Epithelial cell of proximal tubule (primary cell): ENCODE measurements around the gene RXRG. TPM values are rescaled to one million over a fixed set of nuclear protein-coding genes. Genes with fewer than 3 reads are reported as not detected.

Experiments
- DNase-seq: peaks from one replicate; pipeline ENCODE4 v3.0.0-alpha.2; 2011; ENCODE audit warnings: low read depth
- H3K4me3 ChIP-seq: 2 replicates; pipeline ENCODE4 v1.5.1; 2011; ENCODE audit warnings: low read depth, mild to moderate bottlenecking, low read length
- CTCF ChIP-seq: conservative IDR thresholded peaks from 2 replicates; pipeline ENCODE4 v1.5.1; 2012; ENCODE audit warnings: low read depth, mild to moderate bottlenecking, low read length
- total RNA-seq: library from RNA; depleted of rRNA; stranded (reverse); fragments of >200 nt; gene quantifications from 2 replicates; pipeline ENCODE4 v1.2.3, GENCODE V29; 2015

RXRG gene
- total RNA-seq, 1 donor from 2014 or later: not detected

GRCh38 chr1:165353731-165354671 lies 90.9 kb downstream of the RXRG start:
- no peak overlapping the region for H3K4me3 ChIP-seq
- no peak for DNase-seq
- TF ChIP-seq CTCF: no peak

- no peak overlapping the region for H3K4me3 ChIP-seq
- DNase-seq: no peak
- no peak for TF ChIP-seq CTCF
These were observed 92.3 kb downstream of the RXRG start for GRCh38 chr1:165352442-165353293.

- H3K4me3 ChIP-seq: no peak overlapping the region
- no peak for DNase-seq
- TF ChIP-seq CTCF: no peak
These were observed 93.0 kb downstream of the RXRG start for GRCh38 chr1:165351863-165352441.

Other genes starting within 250 kb of the RXRG start
- gene LMX1A, start 88.4 kb downstream of the RXRG start, total RNA-seq: not detected in 2 replicates
- gene LRRC52, start 98.9 kb upstream of the RXRG start, total RNA-seq: not detected in 2 replicates
- 197 and 227 TPM in 2 replicates for gene MGST3, start 186.1 kb upstream of the RXRG start, total RNA-seq